Endodermal cell (in vitro differentiated cells): ENCODE results near the gene BOC. TPM values are rescaled to one million over a fixed set of nuclear protein-coding genes. Genes with fewer than 3 reads are reported as not detected.

Source experiments
- DNase-seq: peaks from one replicate; pipeline ENCODE4 v3.0.0-alpha.2; 2017
- H3K27ac ChIP-seq: 2 replicates; pipeline ENCODE4 v1.5.1; 2013; ENCODE audit warnings: mild to moderate bottlenecking, low read depth, low read length, moderate library complexity
- H3K27me3 ChIP-seq: 2 replicates; pipeline ENCODE4 v1.6.1; 2013; ENCODE audit warnings: mild to moderate bottlenecking, low read length, moderate library complexity; ENCODE audit not compliant: insufficient read depth, control insufficient read depth, poor library complexity, severe bottlenecking
- H3K36me3 ChIP-seq: 2 replicates; pipeline ENCODE4 v1.7.0; 2013; ENCODE audit warnings: mild to moderate bottlenecking, low read length, moderate library complexity; ENCODE audit not compliant: control insufficient read depth, insufficient read depth
- H3K4me1 ChIP-seq: one replicate; pipeline ENCODE4 v1.7.0; 2013; ENCODE audit warnings: low read length; ENCODE audit not compliant: control insufficient read depth, insufficient read depth
- H3K4me3 ChIP-seq: 2 replicates; pipeline ENCODE4 v1.5.1; 2013; ENCODE audit warnings: mild to moderate bottlenecking, low read length, moderate library complexity
- H3K9ac ChIP-seq: 2 replicates; pipeline ENCODE4 v1.6.1; 2013; ENCODE audit warnings: mild to moderate bottlenecking, low read length, moderate library complexity; ENCODE audit not compliant: poor library complexity, severe bottlenecking; ENCODE audit errors: extremely low read depth
- H3K9me3 ChIP-seq: 2 replicates; pipeline ENCODE4 v1.6.1; 2013; ENCODE audit warnings: mild to moderate bottlenecking, low read length, moderate library complexity; ENCODE audit not compliant: control insufficient read depth
- H3K27ac Mint-ChIP-seq: 2 replicates; pipeline ENCODE4 v1.8.0; 2020; ENCODE audit warnings: mixed read lengths
- H3K27me3 Mint-ChIP-seq: 2 replicates; pipeline ENCODE4 v1.8.0; 2021; ENCODE audit warnings: mild to moderate bottlenecking, mixed read lengths; ENCODE audit not compliant: insufficient read depth
- H3K36me3 Mint-ChIP-seq: 2 replicates; pipeline ENCODE4 v1.8.0; 2020; ENCODE audit warnings: low read depth, mixed read lengths
- H3K4me1 Mint-ChIP-seq: 2 replicates; pipeline ENCODE4 v1.8.0; 2020; ENCODE audit warnings: mixed read lengths
- H3K4me3 Mint-ChIP-seq: 2 replicates; pipeline ENCODE4 v1.8.0; 2020; ENCODE audit warnings: mild to moderate bottlenecking, moderate library complexity, mixed read lengths
- H3K9me3 Mint-ChIP-seq: 2 replicates; pipeline ENCODE4 v1.8.0; 2020; ENCODE audit warnings: mild to moderate bottlenecking, mixed read lengths
- WGBS, 2 experiments: methylation state at CpG; one replicate each; pipeline versions ENCODE4 v1.1.5 to v1.1.7; 2013; ENCODE audit warnings: missing lambda C conversion rate in 2 of 2, mixed read lengths in 1 of 2; ENCODE audit not compliant: insufficient coverage in 1 of 2, insufficient read length in 1 of 2; 5-methylcytosine and 5-hydroxymethylcytosine counted together
- total RNA-seq, 2 donors: library from RNA; stranded (reverse); fragmentation: NEBNext Ultra II Directional in 1 of 2; extraction: Animal tissue kit (Norgen Biotek cat#: 25700) in 1 of 2; gene quantifications; 2 replicates in 1 of 2; 3 replicates in 1 of 2; pipeline ENCODE4 v1.2.1, GENCODE V29; 2021
- TF ChIP-seq, protein P1 (sequence below): fragments of 200-600 bp; sonication (generic); conservative IDR thresholded peaks from 2 replicates; pipeline ENCODE4 v1.5.0; 2021; ENCODE audit warnings: antibody characterized with exemption, mild to moderate bottlenecking

Gene BOC
- total RNA-seq, 2 donors from 2014 or later, result 9.8 to 12.3 TPM

DNA sequence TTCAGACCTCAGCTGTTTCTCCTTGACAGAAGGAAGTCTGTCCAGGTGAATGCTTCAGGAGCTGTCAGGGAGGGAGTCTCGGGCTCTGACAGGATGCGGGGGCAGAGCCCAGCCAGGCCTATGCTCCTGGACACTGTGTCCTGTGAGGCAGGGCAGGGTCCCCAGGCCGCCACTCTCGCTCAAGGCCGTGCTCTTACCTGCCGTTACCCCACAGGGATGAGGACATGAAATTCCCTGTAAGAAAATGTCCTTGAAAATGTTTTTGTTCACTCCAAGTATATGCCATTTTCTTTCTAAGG is 63.9 kb downstream of the BOC start:
- no peak overlapping the region for H3K4me3 Mint-ChIP-seq
- TF ChIP-seq, protein P1, sequence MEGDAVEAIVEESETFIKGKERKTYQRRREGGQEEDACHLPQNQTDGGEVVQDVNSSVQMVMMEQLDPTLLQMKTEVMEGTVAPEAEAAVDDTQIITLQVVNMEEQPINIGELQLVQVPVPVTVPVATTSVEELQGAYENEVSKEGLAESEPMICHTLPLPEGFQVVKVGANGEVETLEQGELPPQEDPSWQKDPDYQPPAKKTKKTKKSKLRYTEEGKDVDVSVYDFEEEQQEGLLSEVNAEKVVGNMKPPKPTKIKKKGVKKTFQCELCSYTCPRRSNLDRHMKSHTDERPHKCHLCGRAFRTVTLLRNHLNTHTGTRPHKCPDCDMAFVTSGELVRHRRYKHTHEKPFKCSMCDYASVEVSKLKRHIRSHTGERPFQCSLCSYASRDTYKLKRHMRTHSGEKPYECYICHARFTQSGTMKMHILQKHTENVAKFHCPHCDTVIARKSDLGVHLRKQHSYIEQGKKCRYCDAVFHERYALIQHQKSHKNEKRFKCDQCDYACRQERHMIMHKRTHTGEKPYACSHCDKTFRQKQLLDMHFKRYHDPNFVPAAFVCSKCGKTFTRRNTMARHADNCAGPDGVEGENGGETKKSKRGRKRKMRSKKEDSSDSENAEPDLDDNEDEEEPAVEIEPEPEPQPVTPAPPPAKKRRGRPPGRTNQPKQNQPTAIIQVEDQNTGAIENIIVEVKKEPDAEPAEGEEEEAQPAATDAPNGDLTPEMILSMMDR, result no peak
- peaks cover 3% of the 10 kb centered on the region for H3K27me3 Mint-ChIP-seq
- Histone ChIP-seq H3K4me1 (no peaks in the 10 kb centered on the region), H3K36me3 (no peaks in the 10 kb centered on the region), H3K27me3 (peaks cover 10% of the 10 kb centered on the region), H3K27ac (peak overlapping the region; percentile 96), H3K9ac (no peak overlapping the region), H3K4me3 (no peak overlapping the region), H3K9me3 (no peaks in the 10 kb centered on the region)
- peaks cover 2% of the 10 kb centered on the region for H3K36me3 Mint-ChIP-seq
- no peaks in the 10 kb centered on the region for H3K9me3 Mint-ChIP-seq
- no peak for DNase-seq
- H3K4me1 Mint-ChIP-seq, result peaks cover 16% of the 10 kb centered on the region
- 96 to 100% methylated on average over 2 to 6 of the region's 6 CpGs for WGBS, 2 experiments
- H3K27ac Mint-ChIP-seq, result no peak overlapping the region

DNA sequence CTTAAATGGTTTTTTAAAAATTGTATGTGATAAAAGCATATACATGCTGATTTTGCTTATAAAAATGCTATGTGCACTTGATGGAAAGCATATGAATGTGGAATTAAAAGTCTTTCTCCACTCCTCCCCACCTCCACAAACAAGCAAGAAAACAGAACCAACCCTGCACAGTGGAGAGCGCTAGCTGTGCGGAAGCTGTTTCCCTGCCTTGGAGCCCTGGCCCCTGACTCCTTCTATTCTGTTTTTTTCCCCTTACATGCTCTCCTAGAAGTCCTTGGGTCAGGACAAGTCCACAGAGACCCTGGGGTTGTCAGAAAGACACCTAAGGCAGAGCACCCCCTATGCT is 64.2 kb downstream of the BOC start:
- H3K27ac Mint-ChIP-seq, result no peak overlapping the region
- H3K4me3 Mint-ChIP-seq, result no peak overlapping the region
- 95% methylated on average over 2 of the region's 2 CpGs; no CpG with 5 or more reads in 1 of the 2 experiments for WGBS, 2 experiments
- Histone ChIP-seq H3K27ac (peak overlapping the region; percentile 96), H3K4me3 (no peak overlapping the region), H3K9me3 (no peaks in the 10 kb centered on the region), H3K9ac (no peak overlapping the region), H3K4me1 (no peaks in the 10 kb centered on the region), H3K36me3 (no peaks in the 10 kb centered on the region), H3K27me3 (peaks cover 7% of the 10 kb centered on the region)
- DNase-seq, result no peak
- TF ChIP-seq, protein P1, result no peak
- peaks cover 16% of the 10 kb centered on the region for H3K4me1 Mint-ChIP-seq
- peaks cover 2% of the 10 kb centered on the region for H3K36me3 Mint-ChIP-seq
- no peaks in the 10 kb centered on the region for H3K9me3 Mint-ChIP-seq
- H3K27me3 Mint-ChIP-seq, result peaks cover 3% of the 10 kb centered on the region

DNA sequence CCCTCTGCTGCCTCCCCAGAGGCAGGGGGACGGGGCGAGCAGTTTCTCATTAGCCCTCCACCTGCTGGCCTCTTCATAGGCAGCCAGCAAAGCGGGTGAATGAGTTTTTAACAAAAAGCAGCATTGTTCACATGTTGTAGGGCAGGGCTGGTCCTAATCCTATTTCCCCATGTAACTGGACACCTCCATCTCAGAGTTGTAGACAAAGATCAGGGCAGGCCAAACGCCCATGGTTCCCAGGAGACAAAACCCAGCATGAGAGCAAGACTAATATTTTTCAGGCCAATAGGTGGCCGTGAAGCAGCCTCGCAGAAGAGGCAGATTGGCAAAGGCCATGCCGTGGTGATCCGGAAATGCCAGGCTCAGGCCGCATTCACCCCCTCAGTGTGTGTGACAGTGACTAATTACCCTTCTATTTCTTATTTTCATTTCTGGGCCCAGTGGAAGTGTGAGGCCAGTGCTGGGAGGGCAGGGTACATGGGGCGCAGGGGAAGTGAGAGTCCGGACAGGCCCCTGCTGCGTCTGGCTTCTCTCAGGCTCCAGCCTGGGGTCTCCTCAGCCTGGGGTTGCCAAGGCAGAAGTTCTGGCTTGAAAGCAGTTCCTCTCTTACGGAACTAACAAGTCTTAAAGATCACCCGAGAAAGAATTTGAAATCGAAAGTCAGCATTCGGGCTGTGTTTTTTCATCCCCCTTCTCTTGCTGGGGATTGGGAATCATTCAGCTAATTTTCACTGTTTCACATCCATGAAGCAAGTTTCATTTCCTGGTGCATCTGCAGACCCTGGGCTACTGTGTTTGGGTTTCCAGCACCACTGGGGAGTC is 64.8 kb downstream of the BOC start:
- WGBS, 2 experiments, result 59 to 83% methylated on average over 10 to 16 of the region's 16 CpGs
- Mint-ChIP-seq H3K4me3 (no peak overlapping the region), H3K27ac (no peak overlapping the region), H3K9me3 (no peaks in the 10 kb centered on the region), H3K27me3 (peaks cover 3% of the 10 kb centered on the region), H3K4me1 (peaks cover 16% of the 10 kb centered on the region), H3K36me3 (peaks cover 2% of the 10 kb centered on the region)
- H3K4me1 ChIP-seq, result no peaks in the 10 kb centered on the region
- H3K9ac ChIP-seq, result no peak overlapping the region
- H3K27me3 ChIP-seq, result peaks cover 7% of the 10 kb centered on the region
- H3K9me3 ChIP-seq, result no peaks in the 10 kb centered on the region
- TF ChIP-seq, protein P1, result peak; percentile 70
- H3K36me3 ChIP-seq, result no peaks in the 10 kb centered on the region
- peak overlapping the region; percentile 96 for H3K27ac ChIP-seq
- no peak overlapping the region for H3K4me3 ChIP-seq
- DNase-seq, result peak; percentile 75
